GM21717 (cell line): ENCODE measurements around the gene ARMC9.

Experiments used
- ATAC-seq: cut with Tn5 transposase; IDR thresholded peaks from one replicate; pipeline ENCODE4 v1.9.1; 2021; ENCODE audit warnings: mild to moderate bottlenecking, moderate library complexity; ENCODE audit not compliant: unreplicated experiment

The ARMC9 gene

DNA sequence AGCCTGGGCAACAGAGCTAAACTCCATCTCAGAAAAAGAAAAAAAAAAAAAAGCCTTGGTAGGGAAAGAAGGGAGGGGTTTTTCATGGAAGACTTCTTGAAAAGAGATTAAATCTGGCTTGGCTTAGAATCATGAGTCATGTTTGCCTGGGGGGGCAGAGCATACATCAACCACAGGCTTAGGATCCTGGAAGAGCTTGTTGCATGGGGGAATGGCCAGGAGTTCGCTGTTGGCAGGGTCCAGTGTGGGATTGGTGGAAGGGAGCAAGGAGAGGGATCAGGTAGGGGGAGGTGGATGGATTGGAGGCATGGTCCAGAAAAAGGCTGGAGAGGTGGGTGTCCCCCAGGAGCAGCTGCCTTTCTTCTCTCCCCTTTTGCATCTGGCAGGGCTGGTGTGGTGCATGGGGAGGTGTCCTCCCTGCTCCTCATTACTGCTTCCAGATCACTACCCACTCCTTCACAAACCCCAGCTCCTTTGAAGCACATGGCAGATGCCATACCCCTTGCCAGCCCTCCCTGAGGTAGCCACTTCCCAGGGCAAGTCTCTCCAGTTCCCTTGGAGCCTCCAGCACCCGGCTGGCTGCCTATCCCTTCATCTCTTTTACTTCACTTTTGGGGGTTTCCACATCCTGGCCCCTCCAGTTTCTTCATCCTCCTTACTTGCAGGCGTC is 2.5 kb downstream of the ARMC9 start:
- ATAC-seq = no peak

- no peak for ATAC-seq
Measured at GRCh38 chr2:231201475-231201814, 3.0 kb downstream of the ARMC9 start.

DNA sequence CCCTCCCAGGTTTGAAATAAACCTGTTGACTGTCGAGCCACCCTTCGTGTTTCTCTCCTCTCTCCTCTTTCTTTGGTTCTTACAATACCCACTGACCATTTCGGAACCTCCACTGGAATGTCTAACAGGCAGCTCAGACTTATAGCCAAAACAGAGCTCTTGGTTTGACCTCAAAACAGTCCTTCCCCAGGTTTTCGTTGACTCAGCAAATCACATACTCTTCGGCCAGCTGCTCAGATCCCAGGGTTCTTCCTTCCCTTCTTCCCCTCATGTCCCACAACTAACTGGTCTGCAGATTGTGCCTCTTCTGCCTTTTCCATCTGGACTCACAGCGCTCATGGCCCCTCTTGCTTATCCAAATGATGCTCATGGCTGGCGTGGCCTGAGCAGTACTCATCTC is 4.7 kb downstream of the ARMC9 start:
- ATAC-seq = no peak

DNA sequence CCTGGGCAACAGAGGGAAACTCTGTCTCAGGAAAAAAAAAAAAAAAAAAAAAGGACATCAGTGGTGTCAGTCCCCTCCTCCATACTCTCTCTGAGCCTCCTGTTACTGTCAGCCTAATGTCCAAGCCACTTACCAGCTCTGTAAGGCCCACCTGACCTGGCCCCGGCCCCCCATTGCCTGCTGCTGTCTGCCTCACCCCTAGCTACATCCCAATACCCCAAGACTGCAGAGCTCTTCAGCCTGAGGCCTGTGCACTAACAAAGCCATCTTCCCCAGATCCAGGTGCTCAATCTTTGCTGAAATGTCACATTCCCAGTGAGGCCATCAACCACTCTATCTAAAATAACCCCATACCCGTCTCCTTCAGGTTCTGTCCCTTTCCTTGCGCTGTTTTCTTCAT is 5.7 kb downstream of the ARMC9 start:
- ATAC-seq = no peak

- ATAC-seq = no peak
Measured at GRCh38 chr2:231204581-231204980, 6.2 kb downstream of the ARMC9 start.

DNA sequence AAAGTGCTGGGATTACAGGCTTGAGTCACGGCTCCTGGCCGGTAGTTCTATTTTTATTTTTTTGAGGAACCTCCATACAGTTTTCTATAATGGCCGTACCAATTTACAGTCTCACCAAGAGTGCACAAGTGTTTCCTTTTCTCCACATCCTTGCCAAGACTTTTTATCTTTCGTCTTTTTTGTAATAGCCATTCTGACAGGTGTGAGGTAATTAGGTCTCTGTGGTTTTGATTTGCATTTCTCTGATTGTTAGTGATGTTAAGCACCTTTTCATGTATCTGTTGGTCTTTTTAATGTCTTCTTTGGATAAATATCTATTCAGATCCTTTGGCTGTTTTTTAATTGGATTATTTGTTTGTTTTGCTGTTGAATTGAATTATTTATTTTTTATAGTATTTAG is 9.3 kb downstream of the ARMC9 start:
- ATAC-seq = no peak

DNA sequence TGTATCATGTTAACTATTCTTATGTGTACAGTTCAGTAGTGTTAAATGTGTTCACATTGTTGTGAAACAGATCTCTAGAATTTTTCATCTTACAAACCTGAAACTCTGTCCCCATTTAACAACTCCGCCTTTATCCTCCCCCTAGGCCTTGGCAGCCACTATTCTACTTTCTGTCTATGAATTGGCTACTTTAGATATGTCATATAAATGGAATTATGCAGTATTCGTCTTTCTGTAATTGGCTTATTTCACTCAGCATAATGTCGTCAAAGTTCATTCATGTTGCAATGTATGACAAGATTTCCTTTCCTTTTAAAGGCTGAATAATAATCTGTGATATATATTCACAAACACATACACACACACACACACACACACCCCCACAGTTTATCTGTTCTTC is 12.4 kb downstream of the ARMC9 start:
- ATAC-seq = no peak

DNA sequence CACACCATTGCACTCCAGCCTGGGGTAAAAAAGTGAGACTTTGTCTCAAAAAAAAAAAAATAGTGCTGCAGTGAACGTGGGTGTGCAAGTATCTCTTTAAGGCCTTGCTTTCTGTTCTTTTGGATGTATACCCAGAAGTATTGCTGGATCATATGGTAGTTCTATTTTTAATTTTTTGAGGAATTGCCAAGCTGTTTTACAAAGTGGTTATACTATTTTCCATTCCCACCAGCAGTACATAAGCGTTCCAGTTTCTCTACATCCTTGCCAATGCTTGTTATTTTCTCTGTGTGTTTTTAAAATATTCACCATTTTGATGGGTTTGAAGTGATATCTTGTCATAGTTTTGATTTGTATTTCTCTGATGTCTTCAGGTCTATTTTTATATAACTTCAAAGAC is 13.1 kb downstream of the ARMC9 start:
- ATAC-seq = no peak

- ATAC-seq = no peak
Measured at GRCh38 chr2:231212329-231212845, 14.0 kb downstream of the ARMC9 start.

DNA sequence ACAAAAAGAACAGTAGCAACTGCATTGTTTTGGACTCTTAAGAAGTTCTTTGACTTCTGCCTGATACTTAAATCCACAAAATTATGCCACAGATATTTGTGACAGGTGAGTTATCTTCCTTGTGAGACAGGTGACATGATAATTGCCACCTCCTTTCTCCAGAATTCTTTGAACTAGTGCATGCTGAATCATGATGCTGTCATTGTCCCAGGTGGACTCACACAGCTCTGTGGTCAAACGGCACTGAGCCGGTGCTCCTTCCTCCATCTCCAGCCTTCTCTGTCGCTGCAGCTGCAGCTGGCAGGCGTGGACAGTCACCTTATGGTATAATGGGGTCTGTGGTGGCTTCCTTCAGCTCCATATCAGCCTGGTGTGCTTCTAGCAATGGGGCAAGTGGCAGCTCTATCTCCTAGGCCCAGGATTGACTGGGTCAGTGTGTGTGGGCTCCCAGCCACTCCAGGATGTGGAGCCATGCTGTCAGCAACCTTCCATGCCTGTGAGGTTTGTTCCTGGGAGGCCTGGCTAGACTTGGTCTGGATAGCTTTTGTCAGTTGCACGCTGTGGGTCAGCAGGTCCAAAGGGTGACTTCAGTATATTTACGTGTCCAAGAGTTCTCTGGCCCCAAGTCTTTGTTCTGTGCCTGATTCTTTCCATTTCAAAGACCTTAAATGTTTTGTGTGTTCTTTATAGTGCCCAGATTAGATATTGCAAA is 15.7 kb downstream of the ARMC9 start:
- ATAC-seq = no peak

DNA sequence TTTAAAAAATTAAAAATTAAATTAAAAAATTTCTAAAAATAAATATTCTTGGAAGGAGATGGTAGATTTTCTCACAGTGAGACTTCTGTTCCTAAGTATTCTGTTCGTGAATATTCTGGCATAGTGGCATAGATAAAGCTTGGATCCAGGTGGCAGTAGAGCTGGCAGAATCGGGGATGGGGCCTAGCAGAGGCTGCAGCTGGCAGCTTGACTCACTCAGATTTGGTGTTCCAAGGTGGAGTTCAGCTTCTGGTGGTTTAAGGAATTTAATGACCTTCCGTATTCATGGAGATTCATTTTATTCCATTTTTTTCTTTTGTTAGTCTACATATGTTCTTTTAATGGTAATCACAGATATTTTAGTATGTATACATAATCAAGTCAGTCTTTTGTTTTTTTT is 19.9 kb downstream of the ARMC9 start:
- no peak for ATAC-seq

DNA sequence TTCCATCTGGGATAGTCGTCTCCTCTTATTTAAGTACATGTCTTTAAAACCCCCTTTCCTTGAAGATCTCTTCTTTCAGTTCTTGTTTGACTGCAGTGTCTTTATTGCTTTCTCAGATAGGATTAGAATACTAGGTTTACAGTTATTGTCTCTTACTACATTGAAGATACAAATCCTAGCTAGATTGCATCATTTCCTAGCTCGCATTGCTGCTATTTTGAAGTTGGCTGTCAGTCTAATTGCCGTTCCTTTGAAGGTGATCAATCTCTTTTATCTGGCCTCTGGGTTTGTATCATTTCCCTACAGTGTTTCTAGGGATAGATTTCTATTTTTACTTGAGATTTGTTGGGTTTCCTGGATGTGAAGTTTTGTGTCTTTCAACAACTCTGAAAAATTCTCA is 20.9 kb downstream of the ARMC9 start:
- no peak for ATAC-seq

- no peak for ATAC-seq
Measured at GRCh38 chr2:231221761-231222160, 23.3 kb downstream of the ARMC9 start.

DNA sequence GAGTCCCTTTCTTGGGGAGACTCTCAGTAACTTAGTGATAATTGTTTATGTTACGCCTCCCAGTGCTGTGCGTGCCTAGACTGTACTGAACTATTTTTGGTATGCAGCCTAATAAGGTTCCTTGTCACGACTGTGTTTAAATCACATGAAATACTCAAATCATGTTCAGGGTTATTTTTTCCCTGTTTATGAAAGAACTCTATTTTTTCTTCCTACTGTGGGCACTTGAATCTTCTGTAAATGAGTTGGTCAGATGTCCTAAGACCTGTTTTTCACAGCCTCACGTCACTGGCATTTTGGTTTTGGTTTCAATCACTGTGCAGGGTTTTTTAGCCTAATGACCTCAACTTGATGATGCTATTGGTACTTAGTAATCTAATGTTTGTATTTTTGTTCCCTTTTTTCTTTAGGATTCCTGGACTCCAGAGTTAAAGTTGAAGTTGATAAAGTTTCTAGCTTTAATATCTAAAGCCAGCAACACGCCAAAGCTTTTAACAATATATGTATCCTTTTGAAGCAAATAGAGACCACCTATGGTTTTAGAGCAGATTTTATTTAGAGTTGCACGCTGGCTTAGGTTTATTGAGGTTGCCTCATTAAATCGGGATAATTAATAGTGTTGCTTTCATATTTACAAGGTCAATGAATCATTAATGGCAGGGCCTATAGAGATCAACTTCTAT is 24.0 kb downstream of the ARMC9 start:
- peak; percentile 74 for ATAC-seq

DNA sequence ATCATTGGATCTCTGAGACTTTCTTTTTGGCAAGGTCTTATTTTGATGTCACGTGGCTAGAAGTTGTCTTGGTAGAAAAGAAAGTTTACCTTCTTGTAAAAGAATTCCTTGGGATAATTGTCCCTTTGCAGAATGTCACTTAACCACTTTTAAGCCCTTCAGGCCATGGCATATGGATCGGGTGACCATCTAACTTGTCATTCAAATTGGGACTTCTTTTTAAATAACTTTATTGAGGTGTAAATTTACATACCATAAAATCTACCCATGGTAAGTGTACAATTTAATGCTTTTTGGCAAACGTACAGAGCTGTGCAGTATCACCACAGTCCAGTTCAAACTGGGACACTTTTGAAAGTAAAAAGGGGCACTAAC is 24.6 kb downstream of the ARMC9 start:
- no peak for ATAC-seq

DNA sequence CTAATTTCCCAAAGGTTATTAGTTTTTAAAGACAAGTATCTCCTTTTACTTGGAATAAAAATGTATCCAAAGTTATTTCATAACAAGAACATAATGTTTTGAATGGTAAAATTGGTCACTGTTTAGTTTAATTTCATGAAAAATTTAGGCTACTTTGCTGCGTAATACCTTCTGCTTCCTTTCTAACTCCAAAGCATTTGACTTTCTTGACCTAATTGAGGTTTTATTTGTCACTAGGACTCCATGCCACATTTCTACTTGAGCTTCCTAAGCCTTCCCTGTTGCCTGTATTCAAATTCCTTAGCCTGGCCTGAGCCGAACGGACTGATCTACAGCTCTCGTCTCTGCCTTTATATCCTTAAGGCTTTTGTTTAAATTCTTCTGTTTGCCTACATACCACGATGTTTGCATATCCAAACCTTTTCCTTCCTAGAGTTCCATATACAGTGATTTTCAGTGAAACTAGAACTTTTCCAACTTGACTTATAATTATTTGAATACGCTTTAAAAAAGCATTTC is 25.1 kb downstream of the ARMC9 start:
- ATAC-seq = no peak

- ATAC-seq = peak; percentile 52
Measured at GRCh38 chr2:231227310-231228162, 29.1 kb downstream of the ARMC9 start.

GRCh38 chr2:231228223-231228622 is 29.8 kb downstream of the ARMC9 start:
- peak; percentile 70 for ATAC-seq

DNA sequence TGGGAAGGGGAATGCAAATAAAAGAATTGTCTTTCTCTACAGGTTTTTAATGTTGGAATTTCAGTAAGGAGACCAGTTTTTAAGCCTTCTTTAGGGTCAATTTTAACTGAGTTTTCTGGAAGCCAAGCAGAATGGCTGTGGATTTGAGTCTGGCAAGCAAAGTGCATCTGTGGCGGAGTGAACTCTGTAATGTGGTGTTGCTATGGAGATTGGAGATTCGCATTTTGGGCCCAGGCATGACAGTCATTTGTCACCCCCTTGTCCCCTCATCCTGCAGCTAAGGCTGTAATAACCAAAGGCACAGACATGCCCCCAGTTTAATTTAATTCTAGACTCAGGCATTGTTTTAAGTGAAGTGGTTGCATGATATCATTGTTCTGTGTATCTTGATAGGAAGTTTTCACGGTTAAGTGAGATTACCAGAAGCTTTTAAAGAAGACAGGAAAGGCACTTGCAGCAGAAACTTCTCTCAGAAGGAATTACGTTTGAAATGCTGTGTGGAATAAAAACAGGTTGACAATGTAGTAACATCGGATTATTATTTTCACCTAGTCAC is 30.6 kb downstream of the ARMC9 start:
- ATAC-seq = no peak

GRCh38 chr2:231235217-231235616 is 36.8 kb downstream of the ARMC9 start:
- no peak for ATAC-seq

- no peak for ATAC-seq
Measured at GRCh38 chr2:231238689-231239088, 40.3 kb downstream of the ARMC9 start.
